H9 (cell line): ENCODE results near the gene ACOX1. TPM values are rescaled to one million over a fixed set of nuclear protein-coding genes. Genes with fewer than 3 reads are reported as not detected.

Experiments
- DNase-seq: peaks from one replicate; pipeline ENCODE4 v3.0.0-alpha.2; 2017
- H2AFZ ChIP-seq: one replicate; pipeline ENCODE4 v1.6.1; 2013; ENCODE audit warnings: mild to moderate bottlenecking, low read length, control low read depth, moderate library complexity
- H2AK5ac ChIP-seq: 2 replicates; pipeline ENCODE4 v1.6.1; 2013; ENCODE audit warnings: low read length, control low read depth, mixed read lengths; ENCODE audit not compliant: insufficient read length
- H2BK120ac ChIP-seq: one replicate; pipeline ENCODE4 v1.6.1; 2013; ENCODE audit warnings: low read depth, mild to moderate bottlenecking, low read length, control low read depth, inconsistent platforms; ENCODE audit not compliant: poor library complexity, severe bottlenecking
- H2BK12ac ChIP-seq: 2 replicates; pipeline ENCODE4 v1.6.1; 2013; ENCODE audit warnings: low read length, control low read depth, mixed read lengths, low read depth; ENCODE audit not compliant: insufficient read length
- H2BK15ac ChIP-seq: 2 replicates; pipeline ENCODE4 v1.6.1; 2013; ENCODE audit warnings: low read depth, low read length, control low read depth
- H2BK20ac ChIP-seq: one replicate; pipeline ENCODE4 v1.6.1; 2013; ENCODE audit warnings: low read depth, mild to moderate bottlenecking, low read length, control low read depth, inconsistent platforms; ENCODE audit not compliant: poor library complexity, severe bottlenecking
- H2BK5ac ChIP-seq: 2 replicates; pipeline ENCODE4 v1.6.1; 2013; ENCODE audit warnings: low read length, control low read depth, mixed read lengths; ENCODE audit not compliant: insufficient read length
- H3K14ac ChIP-seq: 2 replicates; pipeline ENCODE4 v1.6.1; 2013; ENCODE audit warnings: low read length, control low read depth; ENCODE audit not compliant: insufficient read depth
- H3K18ac ChIP-seq: 2 replicates; pipeline ENCODE4 v1.6.1; 2013; ENCODE audit warnings: low read depth, mild to moderate bottlenecking, mixed read lengths, low read length, control low read depth; ENCODE audit not compliant: insufficient read length
- H3K23ac ChIP-seq: 2 replicates; pipeline ENCODE4 v1.6.1; 2013; ENCODE audit warnings: low read length, control low read depth, mixed read lengths, low read depth; ENCODE audit not compliant: insufficient read length
- H3K23me2 ChIP-seq: 2 replicates; pipeline ENCODE4 v1.6.1; 2013; ENCODE audit warnings: low read depth, mild to moderate bottlenecking, mixed read lengths, low read length, control low read depth; ENCODE audit not compliant: insufficient read length, poor library complexity, severe bottlenecking
- H3K27ac ChIP-seq: 2 replicates; pipeline ENCODE4 v1.5.1; 2013; ENCODE audit warnings: low read length, control low read depth, mixed read lengths, low read depth; ENCODE audit not compliant: insufficient read length
- H3K27me3 ChIP-seq: 2 replicates; pipeline ENCODE4 v1.6.1; 2013; ENCODE audit warnings: low read length, control low read depth, inconsistent platforms; ENCODE audit not compliant: insufficient read depth
- H3K4ac ChIP-seq: 2 replicates; pipeline ENCODE4 v1.6.1; 2013; ENCODE audit warnings: low read depth, mild to moderate bottlenecking, control low read depth, inconsistent platforms, low read length, moderate library complexity
- H3K4me1 ChIP-seq: 2 replicates; pipeline ENCODE4 v1.6.1; 2013; ENCODE audit warnings: low read length, control low read depth, inconsistent platforms; ENCODE audit not compliant: insufficient read depth
- H3K4me2 ChIP-seq: 2 replicates; pipeline ENCODE4 v1.6.1; 2013; ENCODE audit warnings: low read length, control low read depth, mixed read lengths; ENCODE audit not compliant: insufficient read length, insufficient read depth
- H3K56ac ChIP-seq: 2 replicates; pipeline ENCODE4 v1.6.1; 2013; ENCODE audit warnings: low read depth, mild to moderate bottlenecking, mixed read lengths, low read length, control low read depth; ENCODE audit not compliant: insufficient read length
- H3K79me1 ChIP-seq: 2 replicates; pipeline ENCODE4 v1.6.1; 2013; ENCODE audit warnings: low read depth, mild to moderate bottlenecking, moderate library complexity, low read length, control low read depth, inconsistent platforms; ENCODE audit not compliant: insufficient read depth, poor library complexity, severe bottlenecking
- H3K79me2 ChIP-seq: 2 replicates; pipeline ENCODE4 v1.6.1; 2013; ENCODE audit warnings: low read length, control low read depth, inconsistent platforms; ENCODE audit not compliant: insufficient read depth
- H3K9ac ChIP-seq: 2 replicates; pipeline ENCODE4 v1.6.1; 2013; ENCODE audit warnings: low read length, control low read depth, mixed read lengths; ENCODE audit not compliant: insufficient read length; ENCODE audit errors: extremely low read depth
- H3K9me3 ChIP-seq: one replicate; pipeline ENCODE4 v1.6.1; 2013; ENCODE audit warnings: low read depth, low read length, inconsistent platforms; ENCODE audit not compliant: control insufficient read depth
- H3T11ph ChIP-seq: one replicate; pipeline ENCODE4 v1.6.1; 2013; ENCODE audit warnings: mild to moderate bottlenecking, low read length, control low read depth, inconsistent platforms
- H4K20me1 ChIP-seq: one replicate; pipeline ENCODE4 v1.6.1; 2013; ENCODE audit not compliant: control insufficient read depth, insufficient read length, insufficient read depth
- H4K5ac ChIP-seq: 2 replicates; pipeline ENCODE4 v1.6.1; 2013; ENCODE audit warnings: low read depth, mild to moderate bottlenecking, mixed read lengths, low read length, control low read depth; ENCODE audit not compliant: insufficient read length
- H4K8ac ChIP-seq: replicated peaks from 2 replicates; pipeline ENCODE4 v1.6.1; 2013; ENCODE audit warnings: low read length, control low read depth, mixed read lengths, low read depth; ENCODE audit not compliant: insufficient read length
- H4K91ac ChIP-seq: 2 replicates; pipeline ENCODE4 v1.6.1; 2013; ENCODE audit warnings: low read depth, mild to moderate bottlenecking, moderate library complexity, mixed read lengths, low read length, control low read depth; ENCODE audit not compliant: insufficient read length
- H3K27ac Mint-ChIP-seq, 3 experiments: 2 replicates in 2 of 3; 3 replicates in 1 of 3; pipeline ENCODE4 v1.8.0; 2020 to 2021; ENCODE audit warnings: mixed read lengths in 3 of 3, mild to moderate bottlenecking in 1 of 3, moderate library complexity in 1 of 3
- H3K27me3 Mint-ChIP-seq: 2 replicates; pipeline ENCODE4 v1.8.0; 2021; ENCODE audit warnings: low read depth, mild to moderate bottlenecking, moderate library complexity, mixed read lengths
- H3K36me3 Mint-ChIP-seq, 3 experiments: 2 replicates in 2 of 3; 3 replicates in 1 of 3; pipeline ENCODE4 v1.8.0; 2020 to 2021; ENCODE audit warnings: low read depth in 3 of 3, mixed read lengths in 3 of 3; ENCODE audit not compliant: insufficient read depth in 1 of 3
- H3K4me1 Mint-ChIP-seq, 2 experiments: 2 replicates each; pipeline ENCODE4 v1.8.0; 2020; ENCODE audit warnings: mixed read lengths in 2 of 2
- H3K4me3 Mint-ChIP-seq, 2 experiments: 2 replicates in 1 of 2; 3 replicates in 1 of 2; pipeline ENCODE4 v1.8.0; 2020 to 2021; ENCODE audit warnings: mild to moderate bottlenecking in 2 of 2, mixed read lengths in 2 of 2, moderate library complexity in 1 of 2
- H3K9me3 Mint-ChIP-seq, 2 experiments: 2 replicates in 1 of 2; 3 replicates in 1 of 2; pipeline ENCODE4 v1.8.0; 2020; ENCODE audit warnings: mild to moderate bottlenecking in 2 of 2, mixed read lengths in 2 of 2, moderate library complexity in 1 of 2
- CTCF ChIP-seq: fragments of 200-600 bp; sonication (generic); conservative IDR thresholded peaks from 3 replicates; pipeline ENCODE4 v1.8.0; 2021; ENCODE audit warnings: antibody characterized with exemption, mild to moderate bottlenecking
- WGBS: extraction: QIAGEN DNeasy Blood & Tissue Kit; methylation state at CpG from one replicate; pipeline ENCODE4 v1.1.7; 2013; ENCODE audit warnings: missing lambda C conversion rate, low lambda C conversion rate, mixed read lengths; ENCODE audit not compliant: insufficient read length; ENCODE audit errors: extremely low coverage; 5-methylcytosine and 5-hydroxymethylcytosine counted together
- total RNA-seq: library from RNA; stranded (reverse); gene quantifications from 2 replicates; pipeline ENCODE4 v1.2.1, GENCODE V29; 2021

ACOX1 gene
- total RNA-seq, 1 experiment from 2014 or later: 27.4 TPM

GRCh38 chr17:75959839-75960511 is 19.0 kb downstream of the ACOX1 start:
- H3K23me2 ChIP-seq: no peaks in the 10 kb centered on the region
- H2AFZ ChIP-seq: no peak overlapping the region
- H2BK5ac ChIP-seq: no peak overlapping the region
- H3K4me3 Mint-ChIP-seq: peak overlapping the region in 1 of 2 experiments; percentile 7; a peak in 1 of 5 replicates
- no peak overlapping the region for H4K8ac ChIP-seq
- no peak overlapping the region for H3K27ac ChIP-seq
- peak overlapping the region; percentile 43 for H3K4me2 ChIP-seq
- H3K79me2 ChIP-seq: no peaks in the 10 kb centered on the region
- no peak overlapping the region for H3K18ac ChIP-seq
- H3K4me1 ChIP-seq: peaks cover 7% of the 10 kb centered on the region; the same call in 1 of the 2 replicates
- no peaks in the 10 kb centered on the region for H4K20me1 ChIP-seq
- H3K9me3 ChIP-seq: no peaks in the 10 kb centered on the region
- no peak overlapping the region for H2BK20ac ChIP-seq
- no peak overlapping the region for H2BK12ac ChIP-seq
- H2AK5ac ChIP-seq: no peak overlapping the region
- H3K4ac ChIP-seq: no peak overlapping the region
- no peak overlapping the region for H3K14ac ChIP-seq
- H3K79me1 ChIP-seq: no peaks in the 10 kb centered on the region
- no peaks in the 10 kb centered on the region for H3K27me3 Mint-ChIP-seq
- H3K27ac Mint-ChIP-seq: peak overlapping the region; percentile 12 to 56 (median 49); a peak in 4 of 7 replicates
- no peak overlapping the region for H2BK120ac ChIP-seq
- H2BK15ac ChIP-seq: no peak overlapping the region
- no peaks in the 10 kb centered on the region for H3K27me3 ChIP-seq
- H3T11ph ChIP-seq: no peak overlapping the region
- no peak overlapping the region for H4K5ac ChIP-seq
- peaks cover 8 to 21% (median 19%) of the 10 kb centered on the region in 3 experiments; a peak in 6 of 7 replicates for H3K36me3 Mint-ChIP-seq
- H3K9me3 Mint-ChIP-seq: no peaks in the 10 kb centered on the region
- TF ChIP-seq CTCF: no peak
- no peak overlapping the region for H3K9ac ChIP-seq
- peaks cover 19 to 23% of the 10 kb centered on the region in 2 experiments for H3K4me1 Mint-ChIP-seq
- WGBS: no CpG with 5 or more reads among the region's 11 CpGs
- no peak for DNase-seq
- no peak overlapping the region for H4K91ac ChIP-seq
- H3K23ac ChIP-seq: no peak overlapping the region
- H3K56ac ChIP-seq: no peak overlapping the region
